Stimulated activated naive CD8-positive, alpha-beta T cell treated with anti-CD3 and anti-CD28 coated beads, Interleukin-15, Interleukin-2, amounts not matched to agents 100 U/mL and 50 U/mL, for 24 hours (primary cell): ENCODE measurements around the gene SV2C.

Source experiments
- ATAC-seq: fragments of 150-1000 bp; cut with Tn5 transposase; one replicate; pipeline ENCODE4 v1.10.0; 2021
- DNase-seq: peaks from one replicate; pipeline ENCODE4 v3.0.0; 2021

Gene SV2C

GRCh38 chr5:76251656-76252055 lies 168.5 kb downstream of the SV2C start:
- ATAC-seq (no peak), DNase-seq (no peak)

DNA sequence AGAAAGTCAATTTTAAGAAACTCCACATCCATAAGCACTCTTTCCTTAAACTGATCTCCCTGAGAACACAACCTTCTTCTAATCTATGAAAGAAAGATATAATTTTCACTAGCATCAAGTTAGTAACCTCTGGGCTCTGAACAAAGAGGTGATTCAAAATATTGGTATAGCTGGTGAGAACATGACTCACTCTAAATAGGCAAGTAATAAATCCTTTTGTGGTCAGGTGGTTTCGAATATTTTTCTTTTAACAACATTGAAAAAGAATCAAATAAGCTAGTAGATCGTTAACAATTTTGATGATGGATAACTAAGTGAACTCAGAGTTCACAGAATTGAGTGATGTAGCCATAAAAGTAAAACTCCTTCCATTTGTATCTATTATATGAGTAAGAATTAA lies 169.3 kb downstream of the SV2C start:
- ATAC-seq: no peak
- DNase-seq: no peak

DNA sequence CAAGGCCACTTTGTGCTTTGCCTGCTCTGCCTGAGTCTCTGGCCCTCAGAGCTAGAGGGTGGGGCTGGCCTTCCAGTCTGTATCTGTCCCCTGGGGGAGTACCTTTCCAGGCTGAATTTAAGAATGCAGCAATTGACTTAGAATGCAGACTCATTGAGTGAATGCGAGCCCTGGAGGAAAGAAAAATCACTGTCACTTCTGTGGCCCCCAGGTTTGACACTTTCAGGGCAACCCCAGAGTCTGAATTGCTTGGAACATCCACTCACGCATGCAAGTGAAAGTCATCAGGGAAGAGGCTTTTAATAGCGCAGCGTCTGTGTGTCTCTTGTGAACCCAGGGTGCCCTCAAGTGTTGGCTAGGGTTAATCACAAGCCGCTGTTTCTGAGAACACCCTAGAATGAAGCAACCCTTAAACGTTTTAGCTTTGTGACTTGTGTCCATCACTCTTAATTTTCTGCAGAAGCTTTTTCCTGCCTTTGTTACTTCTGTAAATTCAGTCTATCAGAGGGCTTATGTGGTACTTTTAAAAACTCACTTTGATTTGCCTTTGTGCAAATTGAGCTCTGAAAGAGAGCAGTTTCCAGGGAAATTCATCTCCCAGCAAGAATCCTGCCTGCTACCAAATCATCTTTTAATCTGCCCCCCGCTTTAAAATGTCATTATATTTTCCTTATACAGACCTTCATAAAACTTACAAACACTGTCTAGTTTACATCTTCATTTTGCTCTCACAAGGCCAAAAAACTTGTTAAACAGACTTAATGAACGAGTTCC lies 173.1 kb downstream of the SV2C start:
- ATAC-seq: peak; percentile 87
- DNase-seq: peak; percentile 48

DNA sequence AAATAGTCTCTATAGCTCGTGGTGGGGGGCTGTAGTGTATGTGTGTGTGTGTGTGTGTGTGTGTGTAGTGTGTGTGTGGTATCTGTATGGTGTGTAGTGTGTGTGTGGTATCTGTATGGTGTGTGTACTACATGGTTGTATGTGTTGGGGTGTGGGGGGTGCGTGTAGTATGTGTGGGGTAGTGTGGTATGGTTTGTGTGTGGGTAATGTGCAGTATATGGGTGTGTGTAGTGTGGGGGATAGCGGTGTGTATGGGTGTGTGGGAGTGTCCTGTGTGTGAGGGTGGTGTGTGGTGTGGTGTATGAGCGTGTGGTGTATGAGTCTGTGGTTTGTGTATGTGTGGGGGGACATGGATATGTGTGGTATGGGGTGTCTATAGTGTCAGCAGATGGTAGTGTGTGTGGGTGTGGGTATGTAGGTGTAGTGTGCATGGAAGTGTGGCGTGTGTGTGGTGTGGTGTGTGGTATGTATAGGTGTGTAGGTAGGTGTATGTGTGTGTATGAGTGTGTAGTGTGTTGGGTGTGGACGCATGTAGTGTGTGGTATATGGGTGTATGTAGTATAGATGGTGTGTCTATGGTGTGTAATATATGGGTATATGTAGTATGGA lies 174.1 kb downstream of the SV2C start:
- DNase-seq (no peak), ATAC-seq (no peak)

DNA sequence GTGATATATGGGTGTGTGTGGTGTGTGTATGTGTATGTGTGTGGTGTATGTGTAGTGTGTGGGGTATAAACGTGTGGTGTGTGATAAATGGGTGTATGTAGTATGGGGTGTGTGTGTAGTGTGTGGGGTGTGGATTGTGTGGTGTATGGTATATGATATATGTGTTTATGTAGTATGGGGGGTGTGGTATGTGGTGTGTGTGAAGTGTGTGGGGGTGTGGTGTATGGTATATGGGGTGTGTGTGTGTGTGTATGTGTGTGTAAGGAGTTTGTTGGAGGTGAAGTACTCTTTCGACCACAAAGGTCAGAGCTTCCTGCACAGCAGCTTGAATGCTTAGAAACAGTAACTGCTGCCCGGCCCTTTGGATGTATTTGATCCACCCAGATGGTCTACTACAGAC lies 174.7 kb downstream of the SV2C start:
- ATAC-seq (peak; percentile 28), DNase-seq (no peak)

DNA sequence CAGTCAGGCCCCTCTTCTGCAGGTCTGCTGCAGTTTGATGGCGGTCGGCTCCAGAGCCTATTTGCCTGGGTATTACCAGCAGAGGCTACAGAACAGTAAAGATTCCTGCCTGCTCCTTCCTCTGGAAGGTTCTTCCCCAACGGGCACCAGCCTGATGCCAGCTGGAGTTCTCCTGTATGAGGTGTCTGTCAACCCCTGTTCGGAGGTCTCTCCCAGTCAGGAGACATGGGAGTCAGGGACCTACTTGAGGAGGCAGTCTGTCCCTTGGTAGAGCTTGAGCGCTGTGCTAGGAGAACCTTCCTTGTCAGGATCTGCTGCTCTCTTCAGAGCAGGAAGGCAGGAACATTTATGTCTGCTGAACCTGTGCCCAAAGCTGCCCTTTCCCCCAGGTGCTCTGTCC lies 181.5 kb downstream of the SV2C start:
- DNase-seq (no peak), ATAC-seq (no peak)

DNA sequence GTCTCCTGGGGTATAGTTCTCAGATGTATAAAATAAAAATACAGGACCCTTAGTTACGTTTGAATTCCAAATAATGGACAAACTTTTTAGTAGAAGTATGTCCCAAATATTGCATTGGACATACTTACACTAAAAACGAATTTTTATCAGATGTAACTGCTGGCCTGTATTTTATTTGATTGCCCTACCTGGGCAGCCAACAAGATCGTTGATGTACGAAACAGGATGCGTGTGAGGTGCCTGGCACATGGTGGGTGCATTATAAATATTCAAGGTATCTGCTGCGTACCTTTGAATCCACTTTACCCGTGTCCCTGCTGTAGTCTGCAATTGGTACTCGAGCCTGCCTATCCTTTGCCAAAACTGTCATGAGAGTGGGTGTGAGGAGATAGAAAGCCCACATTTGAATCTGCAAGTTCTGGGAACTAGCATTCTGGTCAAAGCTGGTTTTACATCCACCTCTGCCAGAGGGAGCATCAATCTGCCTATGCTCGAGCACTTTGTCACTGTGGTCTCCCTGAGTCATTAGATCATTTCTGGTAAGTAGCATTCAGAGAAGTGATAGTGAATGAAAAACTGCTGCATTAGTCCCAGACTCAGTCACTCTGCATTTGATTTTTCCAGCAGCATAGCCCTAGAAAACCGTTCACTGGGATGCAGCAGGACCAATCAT lies 186.2 kb downstream of the SV2C start:
- peak; percentile 92 for ATAC-seq
- DNase-seq: peak; percentile 29

DNA sequence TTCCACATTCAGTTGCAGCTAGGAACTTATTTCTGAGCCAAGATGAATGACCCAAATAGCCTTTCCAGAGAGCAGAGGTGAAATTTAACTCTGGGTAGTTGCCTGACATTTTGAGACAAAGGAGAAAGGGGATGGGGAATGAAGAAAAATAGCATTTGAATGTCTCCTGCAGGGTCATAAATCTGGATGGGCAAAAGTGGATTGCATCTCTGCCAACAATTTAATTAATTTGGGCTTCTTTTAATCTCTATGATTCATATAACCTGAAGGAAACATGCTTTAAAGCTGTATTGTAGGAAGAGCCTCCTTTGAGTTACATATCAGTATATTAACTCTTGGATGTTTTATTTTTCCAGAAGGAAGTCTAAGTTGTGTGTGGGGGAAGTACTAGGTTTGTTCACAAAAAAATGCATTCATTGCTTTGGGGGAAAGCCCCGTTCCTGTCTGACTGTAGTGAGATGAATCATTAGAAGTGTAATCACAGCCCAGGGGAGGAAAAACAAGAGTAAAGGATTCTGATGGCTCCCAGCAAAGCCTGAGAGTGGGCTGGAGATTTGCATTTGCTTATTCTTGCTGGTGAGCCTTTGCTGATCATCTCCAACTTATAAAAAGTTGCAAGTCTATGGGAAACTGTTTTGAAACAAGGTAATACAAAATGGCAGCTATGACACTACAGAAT lies 186.9 kb downstream of the SV2C start:
- ATAC-seq: peak; percentile 85
- peak; percentile 19 for DNase-seq

- ATAC-seq: no peak
- DNase-seq: no peak
These were observed 188.7 kb downstream of the SV2C start for GRCh38 chr5:76271836-76272235.

DNA sequence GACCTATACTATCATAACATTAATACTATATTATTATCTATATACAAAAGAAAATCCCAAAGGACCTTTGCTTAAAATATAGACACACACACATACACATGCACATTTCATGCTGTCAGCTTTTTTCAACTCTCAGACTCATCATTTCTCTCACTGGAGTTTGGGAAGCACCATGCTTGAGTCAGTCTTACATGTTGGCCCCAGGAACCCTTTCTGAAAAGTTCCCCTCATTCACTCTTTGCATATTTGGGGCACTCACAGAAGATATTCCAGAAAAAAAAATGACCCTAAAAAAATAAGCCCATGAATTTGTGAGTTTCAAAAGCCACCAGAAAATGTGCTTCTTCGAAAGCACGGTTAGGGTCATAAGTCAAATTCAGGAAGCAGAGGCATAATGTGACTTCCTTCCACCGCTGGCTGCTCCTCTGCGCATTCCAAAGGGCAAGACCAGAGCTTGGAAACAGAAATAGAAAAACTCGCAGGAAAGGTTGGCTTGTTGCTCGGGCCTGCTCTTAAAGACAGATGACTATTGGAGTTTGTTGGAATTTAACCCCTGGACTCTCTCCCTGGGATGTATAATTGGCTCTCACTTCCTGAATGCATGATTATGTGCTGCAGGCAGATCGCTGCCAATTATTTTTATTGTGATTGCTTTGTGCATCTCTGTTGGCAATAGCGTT lies 190.2 kb downstream of the SV2C start:
- no peak for ATAC-seq
- no peak for DNase-seq

DNA sequence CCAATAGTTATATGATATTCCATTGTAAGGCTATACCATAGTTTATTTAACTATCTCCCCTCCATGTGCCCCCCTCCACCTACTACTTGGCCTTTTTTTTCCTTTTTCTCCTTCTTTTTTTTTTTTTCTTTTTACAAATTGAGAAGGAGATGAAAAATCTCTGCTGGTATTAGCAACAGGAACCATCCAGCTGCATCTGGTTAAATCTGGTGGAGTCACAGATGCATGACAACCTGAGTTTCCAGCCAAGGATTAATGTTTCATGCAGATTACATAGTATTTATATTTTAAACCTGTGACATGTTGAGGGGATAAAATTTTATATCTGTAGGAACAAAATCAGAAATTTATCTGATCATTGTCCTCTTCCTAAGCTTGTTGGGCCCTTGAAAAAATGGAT lies 191.4 kb downstream of the SV2C start:
- DNase-seq (no peak), ATAC-seq (no peak)

DNA sequence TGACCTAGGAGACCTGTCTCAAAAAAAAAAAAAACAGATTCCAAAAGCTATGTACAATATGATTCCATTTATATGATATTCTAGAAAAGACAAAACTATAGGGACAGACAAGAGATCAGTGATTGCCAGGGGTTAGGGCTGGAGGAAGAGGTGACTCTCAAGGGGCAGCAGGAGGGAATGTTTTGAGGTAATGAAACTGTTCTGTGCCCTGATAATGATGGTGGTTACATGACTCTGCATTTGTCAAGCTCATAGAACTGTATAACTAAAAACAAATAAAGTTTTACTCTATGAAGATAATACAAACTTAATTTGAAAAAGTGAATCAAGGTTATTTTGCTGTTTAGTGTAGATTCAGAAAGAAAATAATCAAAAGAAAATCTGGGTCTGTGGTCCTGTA lies 194.6 kb downstream of the SV2C start:
- ATAC-seq (no peak), DNase-seq (no peak)

DNA sequence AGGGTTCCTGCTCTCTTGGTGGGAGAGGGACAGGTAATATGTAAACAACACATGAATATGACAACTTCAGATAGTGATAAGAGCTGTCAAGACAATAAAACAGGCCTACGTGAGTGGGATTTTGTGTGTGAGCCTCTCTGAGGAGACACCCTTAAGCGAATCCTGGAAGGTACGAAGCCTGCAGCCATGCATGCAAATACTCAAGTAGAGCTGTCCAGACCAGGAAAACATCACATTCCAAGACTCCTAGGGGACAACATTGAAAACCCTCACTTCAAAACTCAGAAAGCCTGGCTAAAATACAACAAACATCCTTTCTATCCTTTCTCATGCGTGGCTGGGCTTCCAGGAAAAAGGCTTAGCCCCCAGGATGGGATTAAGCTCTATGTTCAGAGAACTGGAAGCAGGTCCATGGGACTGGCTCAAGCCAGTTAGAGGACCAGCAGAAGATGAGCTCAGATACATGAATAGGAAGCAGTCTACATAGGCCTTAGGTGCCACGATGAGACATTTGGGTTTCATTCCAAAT lies 195.1 kb downstream of the SV2C start:
- DNase-seq (no peak), ATAC-seq (no peak)

- DNase-seq (no peak), ATAC-seq (no peak)
These were observed 197.3 kb downstream of the SV2C start for GRCh38 chr5:76280494-76280893.

GRCh38 chr5:76283670-76284069 lies 200.5 kb downstream of the SV2C start:
- no peak for DNase-seq
- no peak for ATAC-seq

DNA sequence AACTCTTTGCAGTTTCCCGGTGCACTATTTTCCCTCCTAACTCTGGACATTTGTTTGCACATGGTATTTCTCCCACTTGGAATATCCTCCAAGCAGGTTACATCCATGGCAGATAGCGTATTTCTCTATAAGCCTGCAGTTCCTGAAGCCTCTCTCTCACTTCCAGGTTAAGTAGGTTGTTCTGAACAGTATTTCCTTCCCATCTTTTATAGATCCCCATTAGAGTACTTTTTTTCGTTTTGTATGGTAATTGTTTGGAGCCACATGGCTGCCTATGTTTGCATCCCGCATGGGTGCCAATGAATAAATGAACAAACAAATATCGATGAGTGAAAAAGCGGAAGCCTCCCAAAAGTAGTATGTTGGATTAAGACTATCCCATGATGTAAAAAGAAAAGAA lies 206.5 kb downstream of the SV2C start:
- ATAC-seq: no peak
- DNase-seq: no peak

GRCh38 chr5:76290321-76290757 lies 207.2 kb downstream of the SV2C start:
- no peak for DNase-seq
- no peak for ATAC-seq

DNA sequence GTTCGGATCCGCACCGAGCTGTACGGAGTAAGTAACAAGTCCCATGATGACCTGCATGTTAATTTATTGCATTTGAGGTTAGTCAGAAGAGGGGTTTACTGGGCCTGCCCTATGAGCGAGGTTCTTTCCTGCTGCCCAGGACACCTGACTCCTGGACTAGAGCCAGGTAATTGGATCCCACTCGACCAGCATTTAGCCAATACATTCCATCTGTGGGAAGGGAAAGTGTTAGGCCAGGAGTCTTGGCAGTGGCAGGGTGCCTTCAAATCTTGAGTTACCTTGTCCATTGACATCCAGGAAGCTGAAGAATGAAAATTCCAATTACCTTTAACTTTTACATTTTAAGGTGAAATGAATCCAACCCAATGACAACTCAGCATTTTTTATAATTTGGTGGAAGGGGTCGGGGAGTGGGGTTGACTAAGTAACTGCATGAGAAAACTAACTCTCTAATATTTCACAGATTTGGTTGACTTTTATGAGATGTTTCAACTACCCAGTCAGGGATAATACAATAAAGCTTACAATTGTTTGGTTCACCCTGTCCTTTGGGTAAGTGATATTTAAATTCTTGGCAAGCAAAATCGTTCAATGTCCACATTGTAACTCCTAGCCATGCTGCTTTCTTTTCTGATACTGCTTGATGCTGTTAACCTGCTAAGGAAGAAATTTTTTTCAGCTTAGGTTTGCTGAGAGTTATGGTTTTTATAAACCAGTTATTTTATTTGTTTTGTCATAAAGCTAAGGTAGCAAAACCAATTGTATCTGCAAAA lies 208.3 kb downstream of the SV2C start:
- no peak for ATAC-seq

GRCh38 chr5:76292620-76293322 lies 209.6 kb downstream of the SV2C start:
- DNase-seq: no peak
- ATAC-seq: no peak

More for the DNA sequence above, 208.3 kb downstream of the SV2C start:
- DNase-seq: no peak

DNA sequence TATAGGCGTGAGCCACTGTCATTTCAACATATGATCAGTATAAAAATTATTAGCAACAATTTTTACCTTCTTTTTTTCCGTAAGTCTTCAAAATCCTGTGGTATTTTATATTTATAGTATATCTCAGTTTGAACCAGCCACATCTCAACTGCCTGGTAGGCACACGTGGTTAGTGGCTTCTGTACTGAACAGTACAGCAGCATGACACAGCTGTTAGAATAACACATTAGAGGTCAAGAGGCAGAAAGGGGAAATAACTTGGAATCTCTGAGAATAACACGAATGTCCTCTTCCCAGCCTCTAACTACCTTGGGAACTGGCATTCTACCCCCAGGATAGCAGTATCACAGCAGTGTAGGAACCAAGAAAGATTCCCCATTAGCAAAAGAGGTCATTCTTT lies 211.4 kb downstream of the SV2C start:
- ATAC-seq: no peak
- DNase-seq: no peak

GRCh38 chr5:76298852-76299251 lies 215.7 kb downstream of the SV2C start:
- no peak for DNase-seq
- ATAC-seq: no peak
